Skeletal muscle cell (primary cell): Measurements from ENCODE around the gene PCED1B.
"Not testable (repeated sequence)": the region's sequence is repeated elsewhere in the genome, so short reads cannot be mapped to it uniquely, and the experiment has no call there.

Experiments used
- DNase-seq: peaks from one replicate; pipeline ENCODE4 v3.0.0-alpha.2; 2010; ENCODE audit warnings: low read depth
- H3K4me3 ChIP-seq: 2 replicates; pipeline ENCODE4 v1.5.1; 2011; ENCODE audit warnings: low read depth, mild to moderate bottlenecking, control low read depth, low read length, moderate library complexity

The PCED1B gene

DNA sequence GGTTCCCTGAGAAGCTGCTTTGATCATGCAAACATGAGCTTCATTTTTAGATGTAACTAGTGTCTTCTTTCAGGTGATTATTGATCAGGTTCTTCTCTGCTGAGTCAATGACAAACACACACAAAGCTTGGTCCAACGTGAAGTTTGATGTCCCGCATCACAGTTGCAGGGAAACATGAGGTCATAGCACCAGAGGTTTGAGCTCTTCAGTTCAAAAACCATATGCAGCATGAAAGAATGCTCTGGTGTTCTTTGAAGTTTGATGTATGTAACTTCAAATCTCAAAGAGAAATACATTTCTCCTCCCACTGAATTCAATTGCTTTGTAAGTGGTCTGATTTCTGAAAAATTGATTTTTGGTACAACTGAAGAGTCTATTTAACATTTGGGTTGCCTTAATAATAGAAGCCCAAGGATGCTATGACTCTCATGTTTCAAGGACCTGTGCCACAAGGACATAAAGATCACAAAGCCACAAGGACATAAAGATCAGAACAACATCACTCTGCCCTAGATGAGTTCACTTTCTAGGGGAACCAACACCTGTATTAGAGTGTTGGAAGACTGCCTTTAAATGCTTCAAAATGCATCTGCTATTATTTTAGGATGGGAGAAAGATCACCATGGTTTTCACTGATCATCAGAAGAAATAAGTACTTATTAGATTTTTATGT lies 31.4 kb downstream of the PCED1B start:
- DNase-seq: no peak

DNA sequence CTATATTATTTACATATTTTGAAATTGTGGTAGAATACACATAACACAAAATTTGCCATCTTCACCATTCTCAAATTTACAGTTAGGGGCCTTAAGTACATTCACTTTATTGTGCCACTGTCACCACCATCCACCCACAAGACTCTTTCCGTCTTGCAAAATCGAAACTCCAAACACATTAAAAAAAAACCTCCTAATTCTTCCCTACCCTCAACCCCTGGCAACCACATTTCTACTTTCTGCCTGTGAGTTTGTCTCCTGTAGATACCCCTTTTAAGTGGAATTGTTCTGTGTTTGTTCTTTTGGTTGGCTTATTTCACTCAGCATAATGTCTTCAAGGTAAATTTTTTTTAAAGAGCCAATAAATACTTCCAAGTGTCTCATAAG lies 32.0 kb downstream of the PCED1B start:
- DNase-seq: no peak
- H3K4me3 ChIP-seq: no peak overlapping the region

More for the DNA sequence above, 31.4 kb downstream of the PCED1B start:
- H3K4me3 ChIP-seq: no peak overlapping the region

DNA sequence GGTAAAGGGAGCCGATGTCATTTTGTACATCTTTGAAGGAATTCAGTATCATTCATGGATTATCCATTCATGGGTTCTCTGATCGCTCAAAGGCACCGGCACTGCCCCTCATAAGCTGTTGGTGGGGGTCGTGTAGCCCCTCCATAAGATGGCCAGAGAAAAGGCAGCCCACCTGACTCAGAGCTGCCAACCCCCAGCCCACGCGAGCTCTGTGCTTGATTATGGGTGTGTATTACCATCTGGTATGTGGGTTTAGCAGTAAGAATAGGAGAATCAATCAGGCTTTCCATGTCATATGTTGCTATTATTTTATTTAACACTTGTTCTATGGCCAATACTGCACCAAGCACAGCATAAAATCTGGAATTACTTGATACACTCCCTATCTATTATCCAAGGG lies 32.4 kb downstream of the PCED1B start:
- no peak for DNase-seq
- H3K4me3 ChIP-seq: no peak overlapping the region

DNA sequence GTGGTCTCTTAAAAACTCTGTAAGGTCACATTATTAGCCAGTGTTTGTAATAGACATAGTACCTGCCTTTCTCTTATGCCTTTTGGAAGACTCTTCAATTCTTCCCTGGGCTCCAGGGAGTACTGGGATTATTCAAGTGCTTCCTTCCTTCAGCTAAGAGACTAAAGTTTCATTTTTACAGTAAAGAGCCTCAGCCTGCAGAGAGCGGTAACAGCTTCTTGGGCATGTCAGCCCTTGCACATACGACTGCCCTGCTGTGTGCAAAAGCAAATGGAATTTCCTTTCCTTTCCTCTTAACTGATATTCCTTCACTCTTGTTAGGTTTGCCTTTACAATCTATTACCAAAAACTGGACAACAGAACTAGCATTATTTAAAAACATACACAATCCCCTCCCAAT lies 33.3 kb downstream of the PCED1B start:
- H3K4me3 ChIP-seq: no peak overlapping the region
- DNase-seq: no peak

DNA sequence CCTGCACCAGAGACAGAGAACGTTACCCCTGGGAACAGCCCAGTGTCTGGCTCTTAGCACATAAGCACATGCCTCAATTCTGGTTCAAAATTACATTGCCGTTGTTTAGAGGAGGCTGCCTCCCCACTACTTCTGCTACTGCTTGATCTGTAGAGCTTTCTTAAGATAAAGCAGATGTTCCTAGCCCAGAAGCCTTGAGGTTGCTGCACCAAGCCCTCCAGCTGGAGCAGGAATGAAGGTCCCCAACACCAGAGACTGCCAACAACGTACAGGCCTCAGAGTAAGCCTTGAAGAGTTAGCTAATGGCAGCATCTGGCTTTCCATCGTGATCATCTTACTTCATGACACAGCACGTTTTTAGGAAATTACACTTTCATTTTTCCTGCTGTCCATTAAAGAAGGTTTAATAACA lies 35.1 kb downstream of the PCED1B start:
- DNase-seq: no peak
- no peak overlapping the region for H3K4me3 ChIP-seq

DNA sequence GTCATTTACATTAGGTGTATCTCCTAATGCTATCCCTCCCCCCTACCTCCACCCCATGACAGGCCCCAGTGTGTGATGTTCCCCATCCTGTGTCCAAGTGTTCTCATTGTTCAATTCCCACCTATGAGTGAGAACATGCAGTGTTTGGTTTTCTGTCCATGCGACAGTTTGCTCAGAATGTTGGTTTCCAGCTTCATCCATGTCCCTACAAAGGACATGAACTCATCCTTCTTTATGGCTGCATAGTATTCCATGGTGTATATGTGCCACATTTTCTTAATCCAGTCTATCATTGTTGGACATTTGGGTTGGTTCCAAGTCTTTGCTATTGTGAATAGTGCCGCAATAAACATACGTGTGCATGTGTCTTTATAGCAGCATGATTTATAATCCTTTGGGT lies 37.9 kb downstream of the PCED1B start:
- not testable (repeated sequence) for H3K4me3 ChIP-seq, DNase-seq

DNA sequence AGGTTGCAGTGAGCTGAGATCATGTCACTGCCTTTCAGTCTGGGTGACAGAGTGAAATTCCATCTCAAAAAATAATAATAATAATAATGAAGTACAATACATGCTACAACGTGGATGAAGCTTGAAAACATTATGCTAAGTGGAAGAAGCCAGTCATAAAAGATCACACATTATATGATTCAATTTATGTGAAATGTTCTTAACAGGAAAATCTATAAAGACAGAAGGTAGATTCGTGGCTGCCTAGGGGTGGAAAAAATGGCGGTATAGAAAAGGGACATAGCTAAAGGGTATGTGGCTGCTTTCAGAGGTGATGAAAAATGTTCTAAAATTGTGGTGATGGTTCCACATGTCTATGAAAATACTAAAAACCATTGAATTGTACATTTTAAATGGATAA lies 41.3 kb downstream of the PCED1B start:
- H3K4me3 ChIP-seq: no peak overlapping the region
- no peak for DNase-seq

DNA sequence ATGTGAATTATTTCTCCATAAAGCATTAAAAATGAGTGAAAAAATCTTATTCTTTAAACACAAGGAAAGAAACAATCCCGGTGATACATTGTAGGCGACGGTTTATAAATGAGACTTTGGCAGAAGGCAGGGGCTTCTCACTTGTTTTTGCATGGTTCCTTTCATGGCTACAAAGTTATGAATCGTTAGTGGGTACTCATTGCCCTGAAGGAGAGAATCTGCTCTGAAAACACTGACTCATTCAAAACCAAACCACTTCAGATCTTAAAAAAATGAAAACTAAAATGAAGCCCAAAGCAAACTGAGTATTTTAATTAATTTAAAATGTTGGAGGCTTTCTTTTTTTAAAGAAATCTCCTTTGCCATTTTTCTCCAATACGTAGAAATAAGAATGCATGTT lies 41.7 kb downstream of the PCED1B start:
- DNase-seq: no peak
- H3K4me3 ChIP-seq: no peak overlapping the region

DNA sequence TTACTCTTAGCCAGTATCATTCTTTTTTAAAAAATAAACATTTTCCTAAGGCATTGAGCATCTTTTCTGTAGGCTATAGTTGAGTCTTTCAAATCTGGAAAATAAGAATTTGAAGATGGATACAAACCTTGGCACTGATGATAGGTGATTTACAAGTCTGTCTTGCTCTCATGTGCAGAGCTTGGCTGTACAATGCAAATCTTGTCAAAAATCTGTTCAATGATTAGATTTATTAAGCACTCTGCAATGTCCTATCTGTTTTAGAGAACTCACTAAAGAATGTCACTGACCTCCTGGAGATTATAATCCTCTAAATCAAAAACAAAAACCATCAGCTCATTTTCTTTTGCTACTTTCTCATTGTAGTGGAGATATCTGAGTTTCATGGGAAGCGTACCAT lies 43.2 kb downstream of the PCED1B start:
- DNase-seq: no peak
- H3K4me3 ChIP-seq: no peak overlapping the region

DNA sequence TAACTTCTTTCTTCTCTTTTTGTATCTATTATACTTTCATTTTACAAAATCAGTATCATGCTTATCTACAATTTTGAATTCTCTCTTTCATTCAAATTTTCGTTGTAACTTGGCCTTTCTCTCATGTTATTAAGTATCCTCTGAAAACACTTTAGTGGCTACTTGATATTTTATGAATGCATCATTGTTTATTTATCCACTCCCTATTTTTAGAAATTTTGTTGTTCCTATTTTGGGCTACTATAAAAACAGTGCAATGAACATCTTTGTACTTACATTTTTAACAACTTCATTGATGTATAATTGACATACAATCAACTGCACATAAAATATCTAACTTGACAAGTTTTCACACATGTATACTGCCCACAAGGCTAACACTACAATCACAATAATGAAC lies 44.3 kb downstream of the PCED1B start:
- DNase-seq: no peak
- H3K4me3 ChIP-seq: no peak overlapping the region

DNA sequence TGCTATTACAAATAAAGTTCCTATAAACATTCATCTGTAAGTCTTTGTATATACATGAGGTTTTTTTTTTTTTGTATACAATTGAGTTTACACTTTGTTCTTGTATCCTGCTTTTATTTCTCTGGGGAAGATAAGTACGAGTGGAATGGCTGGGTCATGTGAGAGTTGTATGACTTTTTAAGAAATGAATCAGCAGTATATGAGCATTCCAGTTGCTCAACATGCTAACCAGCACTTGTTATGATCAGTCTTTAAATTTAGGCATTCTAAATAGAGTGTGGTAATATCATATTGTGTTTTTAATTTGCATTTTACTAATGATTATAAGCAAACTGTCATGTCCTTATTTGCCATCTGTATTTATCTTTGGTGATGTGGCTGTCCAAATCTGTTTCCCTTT lies 45.0 kb downstream of the PCED1B start:
- H3K4me3 ChIP-seq: no peak overlapping the region
- no peak for DNase-seq

DNA sequence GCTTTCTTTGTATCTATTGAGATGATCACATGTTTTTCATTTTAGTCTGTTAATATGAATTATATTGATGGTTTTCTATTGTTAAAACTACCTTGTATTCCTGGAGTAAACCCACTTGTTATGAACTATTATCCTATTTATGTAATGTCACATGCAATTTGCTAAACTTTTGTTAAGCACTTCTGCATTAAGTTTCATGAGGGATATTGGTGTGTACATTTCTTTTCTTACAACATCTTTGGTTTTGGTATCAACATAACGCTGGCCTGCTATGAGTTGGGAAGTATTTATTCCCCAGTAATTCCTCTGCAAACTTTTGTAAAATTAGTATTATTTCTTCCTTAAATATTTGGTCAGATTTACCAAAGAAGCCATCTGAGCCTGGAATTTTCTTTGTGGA lies 46.8 kb downstream of the PCED1B start:
- no peak for DNase-seq
- no peak overlapping the region for H3K4me3 ChIP-seq

DNA sequence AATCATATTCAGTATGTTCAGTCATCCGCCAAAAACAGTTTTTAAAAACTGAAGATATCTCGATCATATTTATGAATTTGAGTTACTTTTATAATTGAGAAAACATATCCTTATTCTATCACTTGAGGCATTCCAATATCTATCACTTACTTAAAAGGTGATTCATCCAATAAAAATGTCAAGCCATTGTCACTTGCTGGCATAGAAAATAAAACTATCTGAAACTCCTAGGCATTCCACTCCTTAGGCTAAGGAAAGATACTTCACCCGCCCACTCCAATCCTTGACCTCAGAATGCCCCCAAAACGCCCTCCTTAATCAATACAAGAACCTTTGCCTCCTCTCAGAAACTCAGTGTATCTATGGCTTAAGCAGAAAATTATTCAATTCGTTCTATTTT lies 51.6 kb downstream of the PCED1B start:
- no peak overlapping the region for H3K4me3 ChIP-seq
- DNase-seq: no peak

DNA sequence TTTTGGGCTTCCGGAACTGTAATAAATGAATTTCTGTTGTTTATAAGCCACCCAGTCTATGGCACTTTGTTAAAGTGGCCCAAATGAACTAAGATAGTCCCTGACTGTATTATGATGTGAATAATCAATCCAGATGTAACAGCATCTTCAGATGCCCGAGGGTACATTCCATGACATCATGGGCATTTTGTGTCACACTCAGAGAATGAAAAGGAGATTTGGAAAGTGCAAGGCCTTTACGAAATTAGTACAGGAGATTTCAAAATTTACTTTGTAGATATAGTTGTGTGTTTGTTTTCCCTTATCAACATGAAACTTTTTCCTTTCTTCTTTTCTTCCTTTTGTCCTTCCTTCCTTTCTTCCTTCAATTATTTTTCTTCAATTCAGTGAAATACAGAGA lies 54.6 kb downstream of the PCED1B start:
- no peak overlapping the region for H3K4me3 ChIP-seq
- no peak for DNase-seq

DNA sequence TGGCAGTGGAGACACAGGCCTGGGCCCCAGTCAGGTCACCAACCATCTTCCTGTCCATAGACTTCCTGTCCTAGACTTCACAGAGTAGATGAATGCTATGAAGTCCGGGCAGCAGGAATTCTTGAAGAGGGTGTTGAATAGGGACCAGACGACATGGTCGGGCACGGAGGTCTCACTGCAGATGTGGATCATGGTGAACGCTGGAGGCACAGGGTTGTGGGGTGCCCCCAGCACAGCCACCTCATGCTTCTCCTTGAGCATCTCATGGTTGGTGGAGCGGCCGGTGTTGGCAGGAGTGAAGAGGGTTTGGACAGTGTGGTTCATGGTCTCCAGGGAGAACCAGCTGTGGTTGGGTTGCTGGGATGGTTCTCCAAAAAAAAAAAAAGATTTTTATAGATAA lies 56.2 kb downstream of the PCED1B start:
- H3K4me3 ChIP-seq: no peak overlapping the region
- no peak for DNase-seq

DNA sequence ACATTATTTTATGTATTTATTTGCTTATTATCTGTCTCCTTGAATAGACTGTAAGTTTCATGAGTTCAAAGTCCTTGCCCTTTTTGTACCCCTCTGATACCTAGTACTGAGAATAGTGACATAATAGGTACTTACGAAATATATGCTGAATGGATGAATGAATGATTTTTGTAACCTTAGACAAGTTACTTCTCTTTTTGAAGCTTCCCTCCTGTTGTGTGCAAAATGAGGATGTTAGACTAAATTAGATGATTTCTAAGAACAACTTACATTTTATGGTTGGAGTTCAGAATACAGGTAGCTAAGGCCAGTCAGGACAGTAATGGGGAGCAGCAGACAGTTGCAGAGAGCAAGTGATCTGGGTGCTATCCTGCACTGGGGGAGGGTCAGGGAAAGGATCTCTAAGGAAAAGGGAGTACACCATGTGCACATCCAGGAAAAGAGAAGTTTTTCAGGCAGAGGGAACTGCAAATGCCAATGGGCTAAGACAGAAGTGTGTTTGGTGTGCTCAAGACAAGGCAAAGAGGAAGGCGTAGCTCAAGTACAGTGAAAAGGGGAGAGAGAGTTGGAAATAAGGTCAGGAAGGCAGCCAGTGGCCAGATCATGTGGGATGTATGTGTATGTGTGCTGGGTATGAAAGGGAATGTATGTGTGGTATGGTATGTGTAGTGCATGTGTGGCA lies 59.7 kb downstream of the PCED1B start:
- DNase-seq: no peak
- H3K4me3 ChIP-seq: no peak overlapping the region

DNA sequence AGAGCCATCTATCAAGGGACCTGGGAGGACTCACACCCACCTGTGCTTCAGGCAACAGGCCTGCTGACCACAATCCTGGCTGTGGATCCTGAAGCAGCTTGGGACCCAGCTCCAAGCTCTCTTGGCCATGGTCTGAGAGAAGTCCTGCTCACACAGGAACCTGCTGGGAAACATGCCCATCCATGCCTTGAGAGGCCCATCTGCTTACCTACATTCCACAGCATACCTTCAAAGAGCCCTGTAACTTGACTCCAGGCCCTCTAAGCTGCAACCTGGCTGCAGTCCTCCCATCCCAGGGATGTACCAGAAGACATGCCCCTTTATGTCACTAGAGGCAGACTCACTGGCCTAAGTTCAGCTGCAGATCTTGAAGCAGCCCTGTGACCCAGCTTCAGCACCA lies 62.0 kb downstream of the PCED1B start:
- no peak for DNase-seq
- no peak overlapping the region for H3K4me3 ChIP-seq

DNA sequence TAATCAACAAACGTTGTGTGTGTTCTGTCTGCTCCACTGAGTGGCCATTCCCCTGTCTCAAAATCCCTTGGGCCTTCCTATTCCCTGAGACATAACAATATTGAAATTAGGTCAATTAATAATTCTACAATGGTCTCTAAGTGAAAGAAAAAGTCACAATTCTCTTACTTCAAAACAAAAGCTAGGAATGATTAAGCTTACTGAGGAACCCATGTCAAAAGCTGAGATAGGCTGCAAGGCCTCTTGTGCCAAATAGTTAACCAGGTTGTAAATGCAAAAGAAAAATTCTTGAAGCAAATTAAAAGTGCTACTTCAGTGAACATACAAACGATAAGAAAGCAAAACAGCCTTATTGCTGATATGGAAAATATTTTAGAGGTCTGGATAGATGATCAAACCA lies 65.3 kb downstream of the PCED1B start:
- no peak overlapping the region for H3K4me3 ChIP-seq
- DNase-seq: no peak

DNA sequence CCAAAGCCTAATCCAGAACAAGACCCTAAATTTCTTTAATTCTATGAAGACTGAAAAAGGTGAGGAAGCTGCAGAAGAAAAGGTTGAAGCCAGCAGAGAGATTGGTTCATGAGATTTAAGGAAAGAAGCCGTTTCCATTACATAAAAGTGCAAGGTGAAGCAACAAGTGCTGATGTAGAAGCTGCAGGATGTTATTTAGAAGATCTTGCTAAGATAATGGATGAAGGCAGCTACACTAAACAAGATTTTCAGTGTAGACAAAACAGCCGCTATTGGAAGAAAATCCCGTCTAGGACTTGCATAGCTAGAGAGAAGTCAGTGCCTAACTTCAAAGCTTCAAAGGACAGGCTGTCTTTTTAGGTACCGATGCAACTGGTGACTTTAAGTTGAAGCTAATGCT lies 65.8 kb downstream of the PCED1B start:
- H3K4me3 ChIP-seq: no peak overlapping the region
- no peak for DNase-seq

DNA sequence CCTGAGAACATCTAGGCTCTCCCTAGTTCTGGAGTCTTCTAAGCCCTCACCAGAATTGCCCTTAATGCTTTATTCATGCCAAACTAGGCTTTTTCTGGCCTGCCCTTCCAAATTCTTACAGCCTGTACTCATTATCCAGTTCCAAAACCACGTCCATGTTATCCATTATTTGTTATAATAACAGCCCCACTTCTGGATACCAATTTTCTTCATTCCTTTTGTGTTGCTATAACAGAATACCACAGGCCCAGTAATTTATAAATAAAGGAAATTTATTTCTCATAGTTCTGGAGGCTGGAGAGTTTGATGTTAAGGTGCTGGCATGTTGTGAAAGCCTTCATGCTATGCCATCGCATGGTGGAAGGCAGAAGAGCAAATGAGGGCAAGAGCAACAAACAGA lies 68.3 kb downstream of the PCED1B start:
- H3K4me3 ChIP-seq: no peak overlapping the region
- DNase-seq: no peak

DNA sequence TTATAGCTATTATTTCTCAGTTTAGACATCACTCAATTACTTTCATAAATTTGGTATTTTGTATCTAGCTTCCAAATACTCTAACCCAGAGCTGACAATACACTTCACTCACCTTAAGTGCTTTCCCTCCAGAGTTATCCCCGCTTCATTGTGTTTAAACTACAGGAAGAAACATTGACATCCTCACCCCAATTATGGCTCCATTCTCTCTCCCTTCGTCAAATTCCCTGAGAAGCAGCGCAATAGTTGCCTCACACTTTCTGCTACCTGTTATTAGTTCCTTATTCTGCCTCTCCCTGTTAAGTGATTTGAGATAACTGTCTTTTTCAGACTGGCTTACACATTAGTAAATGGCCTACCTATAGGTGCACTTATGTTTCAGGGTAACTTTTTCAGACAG lies 69.7 kb downstream of the PCED1B start:
- H3K4me3 ChIP-seq: no peak overlapping the region
- DNase-seq: no peak

DNA sequence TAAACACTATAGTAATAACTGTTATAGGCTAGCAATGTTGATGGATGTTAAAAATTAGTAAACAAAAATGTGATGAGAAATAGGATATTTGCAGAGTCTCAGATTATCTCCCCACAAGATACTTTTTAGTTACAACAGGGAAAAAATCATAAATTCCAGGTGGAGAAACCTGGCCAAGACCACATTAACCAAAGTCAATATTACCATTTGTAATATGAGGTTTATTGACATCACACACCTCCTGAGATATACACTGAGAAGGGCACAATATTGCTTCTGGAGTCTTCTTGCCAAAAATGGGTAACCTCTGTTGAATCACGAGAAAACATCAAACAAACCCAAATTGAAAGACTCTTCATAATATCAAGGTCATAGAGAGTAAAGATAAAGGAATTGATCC lies 72.7 kb downstream of the PCED1B start:
- no peak overlapping the region for H3K4me3 ChIP-seq
- no peak for DNase-seq
